H1 (cell line): ENCODE measurements around the gene DUSP23. TPM values are rescaled to one million over a fixed set of nuclear protein-coding genes. Genes with fewer than 3 reads are reported as not detected.

Source experiments
- CTCF ChIA-PET: fragments of 300-600 bp; sonication (Branson Sonifier 250); formaldehyde crosslinking; loops from one replicate; lab custom pipeline; 2021; ENCODE audit not compliant: partially characterized antibody; lab: Charles Lee
- POLR2A ChIA-PET: fragments of 300-600 bp; sonication (Branson Sonifier 250); formaldehyde crosslinking; loops from one replicate; lab custom pipeline; 2021; ENCODE audit warnings: inconsistent platforms; ENCODE audit not compliant: partially characterized antibody; lab: Charles Lee
- DNase-seq, 2 experiments: peaks; one replicate each; pipeline versions ENCODE4 v3.0.0 to v3.0.0-alpha.2; 2010 to 2022; ENCODE audit warnings: low spot score in 2 of 2, low read depth in 1 of 2, mixed read lengths in 1 of 2
- FAIRE-seq: peaks from 2 replicates; lab custom pipeline; 2011; peaks lifted over from hg19 to GRCh38; lab: Jason Lieb, UNC
- H2AFZ ChIP-seq: 2 replicates; pipeline ENCODE4 v1.8.1; 2012; ENCODE audit warnings: low read length, inconsistent platforms
- H2AK5ac ChIP-seq: 2 replicates; pipeline ENCODE4 v1.6.1; 2013; ENCODE audit warnings: low read depth, low read length
- H2BK120ac ChIP-seq: replicated peaks from 2 replicates; pipeline ENCODE3; 2013; ENCODE audit warnings: low read depth, low read length, inconsistent platforms
- H2BK12ac ChIP-seq: 2 replicates; pipeline ENCODE4 v1.6.1; 2013; ENCODE audit warnings: low read depth, low read length
- H2BK15ac ChIP-seq: 2 replicates; pipeline ENCODE4 v1.6.1; 2013; ENCODE audit warnings: low read length
- H2BK20ac ChIP-seq: 2 replicates; pipeline ENCODE4 v1.6.1; 2013; ENCODE audit warnings: low read length
- H2BK5ac ChIP-seq: 2 replicates; pipeline ENCODE4 v1.6.1; 2013; ENCODE audit warnings: low read depth, low read length
- H3K14ac ChIP-seq: 2 replicates; pipeline ENCODE4 v1.6.1; 2013; ENCODE audit warnings: inconsistent platforms; ENCODE audit not compliant: insufficient read length
- H3K18ac ChIP-seq: 2 replicates; pipeline ENCODE4 v1.6.1; 2013; ENCODE audit warnings: low read length; ENCODE audit errors: extremely low read depth
- H3K23ac ChIP-seq: 2 replicates; pipeline ENCODE4 v1.6.1; 2013; ENCODE audit warnings: inconsistent platforms; ENCODE audit not compliant: insufficient read length
- H3K23me2 ChIP-seq: 2 replicates; pipeline ENCODE4 v1.6.1; 2013; ENCODE audit warnings: low read depth, low read length
- H3K27ac ChIP-seq: 2 replicates; pipeline ENCODE4 v1.6.1; 2011; ENCODE audit warnings: low read depth, low read length, inconsistent platforms
- H3K27me3 ChIP-seq, 4 experiments: replicated peaks in 1 of 4; 1 replicate in 1 of 4; 2 replicates in 3 of 4; pipeline versions ENCODE4 v1.6.1 to v1.8.1; 2011 to 2013; ENCODE audit warnings: low read length in 3 of 4, mild to moderate bottlenecking in 3 of 4, inconsistent platforms in 2 of 4, mixed read lengths in 2 of 4, moderate library complexity in 1 of 4; ENCODE audit not compliant: control insufficient read depth in 3 of 4, insufficient read depth in 3 of 4; ENCODE audit errors: extremely low read depth in 1 of 4
- H3K36me3 ChIP-seq, 4 experiments: 2 replicates each; pipeline versions ENCODE4 v1.6.1 to v1.8.1; 2011 to 2013; ENCODE audit warnings: mild to moderate bottlenecking in 4 of 4, low read length in 3 of 4, moderate library complexity in 2 of 4, control low read depth in 1 of 4, inconsistent platforms in 1 of 4; ENCODE audit not compliant: insufficient read depth in 4 of 4, control insufficient read depth in 2 of 4
- H3K4ac ChIP-seq: replicated peaks from 2 replicates; pipeline ENCODE3; 2013; ENCODE audit warnings: low read length, low read depth, mixed read lengths, inconsistent platforms; ENCODE audit not compliant: insufficient read length
- H3K4me1 ChIP-seq, 4 experiments: replicated peaks in 1 of 4; 1 replicate in 1 of 4; 2 replicates in 3 of 4; pipeline versions ENCODE4 v1.6.1 to v1.8.1; 2011 to 2013; ENCODE audit warnings: low read length in 3 of 4, inconsistent platforms in 2 of 4, mixed read lengths in 1 of 4; ENCODE audit not compliant: insufficient read depth in 4 of 4, control insufficient read depth in 3 of 4
- H3K4me2 ChIP-seq, 2 experiments: 2 replicates each; pipeline versions ENCODE4 v1.6.1 to v1.8.1; 2011 to 2013; ENCODE audit warnings: low read depth in 2 of 2, low read length in 2 of 2, control low read depth in 1 of 2, inconsistent platforms in 1 of 2, mild to moderate bottlenecking in 1 of 2; ENCODE audit not compliant: insufficient read depth in 1 of 2
- H3K4me3 ChIP-seq, 4 experiments: fragments of 200-600, 300-600 bp in 1 of 4; sonication (generic), shearing (Covaris generic), sonication (Bioruptor Twin) in 1 of 4; 2 replicates each; pipeline versions ENCODE4 v1.5.1 to v1.8.1; 2011 to 2016; ENCODE audit warnings: low read length in 4 of 4, low read depth in 3 of 4, control low read depth in 2 of 4, inconsistent platforms in 2 of 4, mild to moderate bottlenecking in 2 of 4, mixed read lengths in 1 of 4, moderate library complexity in 1 of 4; ENCODE audit not compliant: insufficient read depth in 2 of 4; ENCODE audit errors: extremely low read depth in 1 of 4
- H3K56ac ChIP-seq: replicated peaks from 2 replicates; pipeline ENCODE3; 2013; ENCODE audit warnings: low read depth, mild to moderate bottlenecking, mixed read lengths, low read length, inconsistent platforms; ENCODE audit not compliant: insufficient read length
- H3K79me1 ChIP-seq: 2 replicates; pipeline ENCODE4 v1.6.1; 2013; ENCODE audit warnings: low read depth, low read length, control low read depth
- H3K79me2 ChIP-seq, 2 experiments: 2 replicates each; pipeline versions ENCODE4 v1.6.1 to v1.8.1; 2012 to 2013; ENCODE audit warnings: low read length in 2 of 2, mild to moderate bottlenecking in 2 of 2, inconsistent platforms in 1 of 2; ENCODE audit not compliant: insufficient read depth in 2 of 2, control insufficient read depth in 1 of 2
- H3K9ac ChIP-seq, 4 experiments: replicated peaks in 1 of 4; 1 replicate in 1 of 4; 2 replicates in 3 of 4; pipeline versions ENCODE4 v1.6.1 to v1.8.1; 2011 to 2013; ENCODE audit warnings: low read depth in 3 of 4, low read length in 3 of 4, control low read depth in 2 of 4, mild to moderate bottlenecking in 2 of 4, moderate library complexity in 2 of 4, inconsistent platforms in 1 of 4; ENCODE audit errors: extremely low read depth in 1 of 4
- H3K9me3 ChIP-seq, 2 experiments: 2 replicates each; pipeline versions ENCODE4 v1.6.1 to v1.8.1; 2012 to 2013; ENCODE audit warnings: mild to moderate bottlenecking in 2 of 2, moderate library complexity in 2 of 2, control low read depth in 1 of 2, inconsistent platforms in 1 of 2, low read depth in 1 of 2, low read length in 1 of 2, mixed read lengths in 1 of 2; ENCODE audit not compliant: insufficient read depth in 2 of 2
- H4K20me1 ChIP-seq, 2 experiments: replicated peaks in 1 of 2; 2 replicates each; pipeline versions ENCODE3 to v1.8.1; 2011 to 2013; ENCODE audit warnings: inconsistent platforms in 2 of 2, low read length in 2 of 2, mild to moderate bottlenecking in 1 of 2; ENCODE audit not compliant: insufficient read depth in 2 of 2, control insufficient read depth in 1 of 2
- H4K5ac ChIP-seq: 2 replicates; pipeline ENCODE4 v1.6.1; 2013; ENCODE audit warnings: low read length, low read depth, mixed read lengths, inconsistent platforms; ENCODE audit not compliant: insufficient read length
- H4K8ac ChIP-seq: 2 replicates; pipeline ENCODE4 v1.8.0; 2013; ENCODE audit warnings: mild to moderate bottlenecking, moderate library complexity, low read length, inconsistent platforms; ENCODE audit not compliant: insufficient read depth; ENCODE audit errors: extremely low read depth
- H4K91ac ChIP-seq: replicated peaks from 2 replicates; pipeline ENCODE3; 2013; ENCODE audit warnings: low read length, mixed read lengths, inconsistent platforms; ENCODE audit not compliant: insufficient read length
- CTCF ChIP-seq, 3 experiments: IDR thresholded peaks; 1 replicate in 2 of 3; 2 replicates in 1 of 3; pipeline versions ENCODE4 v1.5.1 to v1.6.1; 2011; ENCODE audit warnings: low read length in 3 of 3, mild to moderate bottlenecking in 3 of 3, inconsistent platforms in 2 of 3, low read depth in 1 of 3, moderate library complexity in 1 of 3; ENCODE audit not compliant: insufficient read depth in 1 of 3; ENCODE audit errors: control extremely low read depth in 1 of 3
- EZH2 ChIP-seq: fragments of 200-600 bp; sonication (generic); IDR thresholded peaks from 2 replicates; pipeline ENCODE4 v1.7.1; 2012; ENCODE audit warnings: low read depth, mild to moderate bottlenecking, moderate library complexity, low read length, inconsistent platforms; ENCODE audit not compliant: severe bottlenecking
- MAX ChIP-seq: IDR thresholded peaks from 2 replicates; pipeline ENCODE4 v1.6.1; 2012; ENCODE audit warnings: inconsistent platforms
- RAD21 ChIP-seq, 2 experiments: IDR thresholded peaks in 1 of 2; conservative IDR thresholded peaks in 1 of 2; 2 replicates each; pipeline ENCODE4 v1.6.1; 2011; ENCODE audit warnings: low read depth in 2 of 2, low read length in 2 of 2, improper control_type of control experiment in 1 of 2, inconsistent platforms in 1 of 2, mild to moderate bottlenecking in 1 of 2, moderate library complexity in 1 of 2
- RNF2 ChIP-seq: fragments of 200-900, 300-1000 bp; sonication (generic); IDR thresholded peaks from 2 replicates; pipeline ENCODE4 v1.7.1; 2016; ENCODE audit warnings: borderline replicate concordance, low read depth, mild to moderate bottlenecking, antibody characterized with exemption, low read length; ENCODE audit not compliant: poor library complexity, severe bottlenecking; ENCODE audit errors: missing control alignments
- SP1 ChIP-seq: IDR thresholded peaks from 2 replicates; pipeline ENCODE4 v1.6.1; 2011; ENCODE audit warnings: low read depth, low read length
- YY1 ChIP-seq: IDR thresholded peaks from 2 replicates; pipeline ENCODE4 v1.6.1; 2011; ENCODE audit warnings: low read depth, mild to moderate bottlenecking, low read length
- WGBS, 2 experiments: shearing (Covaris generic) in 1 of 2; methylation state at CpG; one replicate each; pipeline versions ENCODE4 v1.1.6 to v1.1.7; 2013 to 2015; ENCODE audit warnings: low lambda C conversion rate in 2 of 2, mixed read lengths in 2 of 2, inconsistent platforms in 1 of 2, low coverage in 1 of 2, missing lambda C conversion rate in 1 of 2; ENCODE audit not compliant: insufficient replicate concordance in 2 of 2, insufficient coverage in 1 of 2, insufficient read length in 1 of 2; ENCODE audit errors: extremely low coverage in 1 of 2, missing lambda C conversion rate in 1 of 2; 5-methylcytosine and 5-hydroxymethylcytosine counted together
- polyA plus RNA-seq, 7 experiments: library from polyadenylated mRNA; depleted of rRNA in 3 of 7; stranded (reverse) in 5 of 7; unstranded in 2 of 7; fragments of >200 nt in 5 of 7; fragments of 200-250 nt in 2 of 7; gene quantifications; 1 replicate in 5 of 7; 2 replicates in 1 of 7; 4 replicates in 1 of 7; pipeline versions ENCODE4 v1.2.1 to v1.2.3, GENCODE V29; 2011 to 2013; ENCODE audit warnings: missing spikeins in 2 of 7, mixed read lengths in 2 of 7
- total RNA-seq: library from RNA; stranded (reverse); fragmentation: NEBNext Ultra II Directional; extraction: Animal tissue kit (Norgen Biotek cat#: 25700); gene quantifications from 2 replicates; pipeline ENCODE4 v1.2.1, GENCODE V29; 2021

The DUSP23 gene
- total and polyA plus RNA-seq, 2 of the 8 experiments (the other 6 are each of a cell fraction or from before 2014, with no cell fraction given), result 45.8 to 80.1 TPM

GRCh38 chr1:159798893-159799292 lies 18.1 kb downstream of the DUSP23 start:
- Histone ChIP-seq H3K27ac (no peak overlapping the region), H3K27me3 (no peaks in the 10 kb centered on the region), H2BK20ac (no peak overlapping the region), H2BK15ac (no peak overlapping the region), H4K8ac (no peak overlapping the region), H3K4me3 (no peak overlapping the region), H3K56ac (no peak overlapping the region), H4K5ac (no peak overlapping the region), H3K4me1 (no peaks in the 10 kb centered on the region), H4K91ac (no peak overlapping the region), H3K4me2 (no peak overlapping the region), H3K9me3 (no peaks in the 10 kb centered on the region), H3K36me3 (no peaks in the 10 kb centered on the region), H2BK12ac (no peak overlapping the region), H2BK5ac (no peak overlapping the region), H2AK5ac (no peak overlapping the region), H3K23ac (no peak overlapping the region), H3K14ac (no peak overlapping the region), H3K23me2 (no peaks in the 10 kb centered on the region), H3K4ac (no peak overlapping the region), H4K20me1 (no peaks in the 10 kb centered on the region), H2BK120ac (no peak overlapping the region), H3K79me1 (no peaks in the 10 kb centered on the region), H3K79me2 (no peaks in the 10 kb centered on the region), H3K9ac (no peak overlapping the region), H2AFZ (peak overlapping the region; percentile 70), H3K18ac (no peak overlapping the region)
- peak; percentile 99 for FAIRE-seq
- TF ChIP-seq RNF2 (no peak), MAX (peak; percentile 21; the same call in 1 of the 2 replicates), YY1 (peak; percentile 83), RAD21 (IDR thresholded peaks at IDR 0.05 in 1 of 2, conservative IDR thresholded peaks at IDR 0.05 in 1 of 2; ENCODE audit: low read depth in 2 of 2, low read length in 2 of 2) (peak; percentile 83 to 85), EZH2 (no peak), SP1 (0 out of 2 replicates have a peak, but pooled peaks have one; percentile 19), CTCF (IDR thresholded peaks at IDR 0.05; ENCODE audit: control extremely low read depth in 1 of 3, insufficient read depth in 1 of 3, low read depth in 1 of 3, low read length in 3 of 3) (peak; percentile 52 to 96 (median 91))
- peak in 1 of 2 experiments; percentile 59 for DNase-seq
- CTCF ChIA-PET, result interaction anchor here (0.7 to 26.0 kb wide), 56 partner anchors 9 to 666 kb away, joined by 3 to 645 read pairs (median 6); partner anchors contain the start of genes DUSP23, SLAMF8 and VSIG8
- POLR2A ChIA-PET, result interaction anchor here (0.7 to 2.0 kb wide), 3 partner anchors 9 to 92 kb away, joined by 3 to 10 read pairs (median 3); no protein-coding TSS in a partner anchor
- WGBS, 2 experiments, result 4% methylated on average over 2 of the region's 2 CpGs; no CpG with 5 or more reads in 1 of the 2 experiments
